B cell (primary cell): ENCODE data around the gene KHK.

Experiments used
- EZH2 ChIP-seq: IDR thresholded peaks from 2 replicates; pipeline ENCODE4 v1.6.1; 2012; ENCODE audit warnings: borderline replicate concordance, low read depth, mild to moderate bottlenecking, moderate library complexity, low read length; ENCODE audit not compliant: insufficient read depth, poor library complexity, severe bottlenecking
- TF ChIP-seq, protein P1 (sequence below): fragments of 200-600 bp; IDR thresholded peaks from one replicate; pipeline ENCODE4 v1.8.0; 2022; ENCODE audit warnings: antibody characterized with exemption, mild to moderate bottlenecking

DNA sequence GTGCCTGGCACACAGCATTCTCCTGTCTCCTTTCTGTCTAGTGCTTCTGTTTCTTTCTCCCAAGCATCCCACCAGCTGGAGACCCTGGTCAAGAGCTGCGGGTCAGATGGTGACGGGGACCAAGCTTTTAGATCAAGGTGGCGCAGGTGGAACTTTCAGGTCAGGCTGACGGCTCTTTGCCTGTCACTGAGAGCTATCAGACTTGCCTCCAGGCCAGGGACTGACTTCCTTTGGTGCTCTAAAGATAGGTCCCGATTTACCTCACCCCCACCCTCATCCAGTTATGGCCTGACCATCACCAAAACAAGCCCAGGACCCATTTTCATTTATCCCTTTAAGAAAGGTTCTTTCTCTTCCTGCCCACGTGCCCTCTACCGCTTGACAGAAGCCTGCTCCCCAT lies 9.3 kb upstream of the KHK start:
- TF ChIP-seq, protein P1, sequence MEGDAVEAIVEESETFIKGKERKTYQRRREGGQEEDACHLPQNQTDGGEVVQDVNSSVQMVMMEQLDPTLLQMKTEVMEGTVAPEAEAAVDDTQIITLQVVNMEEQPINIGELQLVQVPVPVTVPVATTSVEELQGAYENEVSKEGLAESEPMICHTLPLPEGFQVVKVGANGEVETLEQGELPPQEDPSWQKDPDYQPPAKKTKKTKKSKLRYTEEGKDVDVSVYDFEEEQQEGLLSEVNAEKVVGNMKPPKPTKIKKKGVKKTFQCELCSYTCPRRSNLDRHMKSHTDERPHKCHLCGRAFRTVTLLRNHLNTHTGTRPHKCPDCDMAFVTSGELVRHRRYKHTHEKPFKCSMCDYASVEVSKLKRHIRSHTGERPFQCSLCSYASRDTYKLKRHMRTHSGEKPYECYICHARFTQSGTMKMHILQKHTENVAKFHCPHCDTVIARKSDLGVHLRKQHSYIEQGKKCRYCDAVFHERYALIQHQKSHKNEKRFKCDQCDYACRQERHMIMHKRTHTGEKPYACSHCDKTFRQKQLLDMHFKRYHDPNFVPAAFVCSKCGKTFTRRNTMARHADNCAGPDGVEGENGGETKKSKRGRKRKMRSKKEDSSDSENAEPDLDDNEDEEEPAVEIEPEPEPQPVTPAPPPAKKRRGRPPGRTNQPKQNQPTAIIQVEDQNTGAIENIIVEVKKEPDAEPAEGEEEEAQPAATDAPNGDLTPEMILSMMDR, result no peak
- no peak for TF ChIP-seq EZH2
